NT2/D1 (cell line): ENCODE measurements around the gene FAM47E.

Experiments used
- SUZ12 ChIP-seq: IDR thresholded peaks from 2 replicates; pipeline ENCODE4 v1.6.1; 2011; ENCODE audit not compliant: insufficient read length, insufficient read depth; ENCODE audit errors: extremely low read depth
- ZNF274 ChIP-seq: IDR thresholded peaks from 2 replicates; pipeline ENCODE4 v1.6.1; 2011; ENCODE audit warnings: mild to moderate bottlenecking, low read depth, low read length

DNA sequence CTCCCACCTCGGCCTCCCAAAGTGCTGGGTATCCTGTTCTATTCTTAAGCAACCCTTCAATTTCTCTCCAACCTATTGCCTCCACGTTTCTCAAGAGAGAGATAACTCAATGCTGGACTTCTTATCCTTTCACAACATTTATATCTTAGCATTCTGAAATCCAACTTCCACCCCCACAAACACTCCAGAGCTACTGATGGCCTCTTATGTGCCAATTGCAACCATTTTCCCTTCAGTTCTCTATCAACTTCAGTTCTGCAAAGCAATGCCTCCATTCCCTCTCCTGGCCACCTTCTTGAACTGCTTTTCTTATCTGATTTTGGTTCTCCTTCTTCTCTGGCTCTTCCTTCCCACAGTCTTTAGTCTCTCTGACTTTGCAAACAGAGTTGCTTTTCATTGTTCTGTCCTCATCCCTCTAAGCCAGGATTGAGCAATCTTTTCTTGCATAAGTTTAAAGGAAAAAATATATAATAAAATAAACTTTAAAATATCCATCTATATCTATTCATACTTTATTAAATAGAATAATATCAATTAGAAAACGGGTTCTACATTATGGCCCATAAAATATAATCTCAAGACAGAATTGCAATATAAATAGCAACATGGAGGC is 51.4 kb downstream of the FAM47E start:
- no peak for TF ChIP-seq ZNF274
- no peak for TF ChIP-seq SUZ12
